ENCODE data around the gene TBX2. TPM values are rescaled to one million over a fixed set of nuclear protein-coding genes. Genes with fewer than 3 reads are reported as not detected.

TBX2 gene
- total RNA-seq, 6 donors from 2014 or later, result 22.4 to 130 (median 92.7) TPM

GRCh38 chr17:61418449-61418848, 18.8 kb downstream of the TBX2 start:
- TF ChIP-seq POLR2AphosphoS5 (IDR thresholded peaks at IDR 0.05), result no peak
- no peak for TF ChIP-seq EP300 (IDR thresholded peaks at IDR 0.05)
- no peak for TF ChIP-seq CTCF (IDR thresholded peaks at IDR 0.05)
- TF ChIP-seq POLR2A (IDR thresholded peaks at IDR 0.05), result no peak
- peaks cover 26 to 38% (median 36%) of the 10 kb centered on the region in 4 donors for H3K4me1 ChIP-seq
- WGBS, 2 donors, result 69 to 88% methylated on average over 2 of the region's 2 CpGs
- peak overlapping the region in 2 of 4 donors; percentile 91 to 93 for H3K27ac ChIP-seq
- no peak for DNase-seq
- H3K36me3 ChIP-seq, result no peaks in the 10 kb centered on the region
- no peaks in the 10 kb centered on the region for H3K9me3 ChIP-seq
- H3K4me3 ChIP-seq, result no peak overlapping the region
- no peak for ATAC-seq (ENCODE audit: low FRiP score in 2 of 2)
- no peaks in the 10 kb centered on the region for H3K27me3 ChIP-seq

- no peaks in the 10 kb centered on the region for H3K27me3 ChIP-seq
- no peak overlapping the region for H3K4me3 ChIP-seq
- H3K4me1 ChIP-seq, result peaks cover 19 to 27% (median 26%) of the 10 kb centered on the region in 4 donors
- DNase-seq (no peak), ATAC-seq (ENCODE audit: low FRiP score in 2 of 2) (no peak)
- no peak for TF ChIP-seq CTCF (IDR thresholded peaks at IDR 0.05)
- TF ChIP-seq POLR2AphosphoS5 (IDR thresholded peaks at IDR 0.05), result no peak
- TF ChIP-seq EP300 (IDR thresholded peaks at IDR 0.05), result no peak
- H3K9me3 ChIP-seq, result no peaks in the 10 kb centered on the region
- WGBS, 2 donors, result 81 to 82% methylated on average over 7 to 8 of the region's 8 CpGs
- peak overlapping the region in 3 of 4 donors; percentile 37 to 91 (median 45) for H3K27ac ChIP-seq
- no peaks in the 10 kb centered on the region for H3K36me3 ChIP-seq
Measured at GRCh38 chr17:61419496-61420046, 19.9 kb downstream of the TBX2 start.

- DNase-seq (no peak), ATAC-seq (ENCODE audit: low FRiP score in 2 of 2) (no peak)
- Histone ChIP-seq H3K36me3 (no peaks in the 10 kb centered on the region), H3K27me3 (no peaks in the 10 kb centered on the region), H3K9me3 (no peaks in the 10 kb centered on the region), H3K4me3 (no peak overlapping the region), H3K4me1 (peaks cover 16 to 22% (median 21%) of the 10 kb centered on the region in 4 donors), H3K27ac (peak overlapping the region in 3 of 4 donors; percentile 37 to 91 (median 45))
- TF ChIP-seq POLR2A (IDR thresholded peaks at IDR 0.05), result no peak
- no peak for TF ChIP-seq CTCF (IDR thresholded peaks at IDR 0.05)
- no peak for TF ChIP-seq EP300 (IDR thresholded peaks at IDR 0.05)
- no peak for TF ChIP-seq POLR2AphosphoS5 (IDR thresholded peaks at IDR 0.05)
- WGBS, 2 donors, result 56 to 67% methylated on average over 4 of the region's 4 CpGs
Measured at GRCh38 chr17:61420052-61420451, 20.4 kb downstream of the TBX2 start.

GRCh38 chr17:61420745-61421398, 21.2 kb downstream of the TBX2 start:
- no peaks in the 10 kb centered on the region for H3K36me3 ChIP-seq
- peaks cover 8 to 15% (median 14%) of the 10 kb centered on the region in 4 donors for H3K4me1 ChIP-seq
- peak overlapping the region in 1 of 4 donors; percentile 45 for H3K27ac ChIP-seq
- no peak for DNase-seq
- WGBS, 2 donors, result 89% methylated on average over 4 of the region's 4 CpGs
- TF ChIP-seq POLR2AphosphoS5 (IDR thresholded peaks at IDR 0.05) (no peak), CTCF (IDR thresholded peaks at IDR 0.05) (no peak), EP300 (IDR thresholded peaks at IDR 0.05) (no peak), POLR2A (IDR thresholded peaks at IDR 0.05) (no peak)
- H3K27me3 ChIP-seq, result no peaks in the 10 kb centered on the region
- H3K4me3 ChIP-seq, result no peak overlapping the region
- H3K9me3 ChIP-seq, result no peaks in the 10 kb centered on the region
- no peak for ATAC-seq (ENCODE audit: low FRiP score in 2 of 2)
